Osteoblast (primary cell): ENCODE results near the gene ADAM19. TPM values are rescaled to one million over a fixed set of nuclear protein-coding genes. Genes with fewer than 3 reads are reported as not detected.
A peak's percentile ranks its signal among the peaks of the same experiment; 100 is the strongest.

Source experiments
- DNase-seq: peaks from one replicate; pipeline ENCODE4 v3.0.0; 2011; ENCODE audit warnings: low spot score, mixed read lengths; ENCODE audit not compliant: insufficient read length; ENCODE audit errors: missing footprints
- H2AFZ ChIP-seq: 2 replicates; pipeline ENCODE4 v1.6.0; 2011; ENCODE audit warnings: mild to moderate bottlenecking, low read length
- H3K27ac ChIP-seq: 2 replicates; pipeline ENCODE4 v1.5.1; 2011; ENCODE audit warnings: mild to moderate bottlenecking, low read depth, low read length, moderate library complexity
- H3K27me3 ChIP-seq: 2 replicates; pipeline ENCODE4 v1.6.0; 2012; ENCODE audit warnings: mild to moderate bottlenecking, control low read depth, inconsistent platforms, low read length, moderate library complexity; ENCODE audit not compliant: insufficient read depth
- H3K36me3 ChIP-seq: 2 replicates; pipeline ENCODE4 v1.5.1; 2011; ENCODE audit warnings: mild to moderate bottlenecking, low read length, control low read depth, moderate library complexity; ENCODE audit not compliant: insufficient read depth
- H3K4me1 ChIP-seq: 2 replicates; pipeline ENCODE4 v1.5.1; 2011; ENCODE audit warnings: mild to moderate bottlenecking, low read length, control low read depth, moderate library complexity; ENCODE audit not compliant: insufficient read depth
- H3K4me2 ChIP-seq: 2 replicates; pipeline ENCODE4 v1.6.0; 2011; ENCODE audit warnings: mild to moderate bottlenecking, low read length; ENCODE audit not compliant: insufficient read depth
- H3K4me3 ChIP-seq: fragments of 200-600 bp; sonication (generic); 3 replicates; pipeline ENCODE4 v1.5.1; 2012; ENCODE audit warnings: mild to moderate bottlenecking, low read length, inconsistent platforms; ENCODE audit not compliant: insufficient read depth
- H3K79me2 ChIP-seq: 2 replicates; pipeline ENCODE4 v1.6.0; 2012; ENCODE audit warnings: mild to moderate bottlenecking, low read length, control low read depth, inconsistent platforms; ENCODE audit not compliant: insufficient read depth
- H3K9me3 ChIP-seq: 2 replicates; pipeline ENCODE4 v1.5.1; 2011; ENCODE audit warnings: low read depth, low read length, control low read depth
- H4K20me1 ChIP-seq: 2 replicates; pipeline ENCODE4 v1.6.0; 2012; ENCODE audit warnings: mild to moderate bottlenecking, low read length, control low read depth; ENCODE audit not compliant: insufficient read depth
- total RNA-seq: library from RNA; depleted of rRNA; stranded (reverse); fragments of >200 nt; gene quantifications from 2 replicates; pipeline ENCODE4 v1.2.3, GENCODE V29; 2012
- TF ChIP-seq, protein P1 (sequence below): IDR thresholded peaks from 2 replicates; pipeline ENCODE4 v1.5.1; 2011; ENCODE audit warnings: mild to moderate bottlenecking, low read depth, low read length, moderate library complexity; ENCODE audit errors: extremely low read depth

ADAM19 gene
- total RNA-seq, 1 donor = 14.5 TPM

DNA sequence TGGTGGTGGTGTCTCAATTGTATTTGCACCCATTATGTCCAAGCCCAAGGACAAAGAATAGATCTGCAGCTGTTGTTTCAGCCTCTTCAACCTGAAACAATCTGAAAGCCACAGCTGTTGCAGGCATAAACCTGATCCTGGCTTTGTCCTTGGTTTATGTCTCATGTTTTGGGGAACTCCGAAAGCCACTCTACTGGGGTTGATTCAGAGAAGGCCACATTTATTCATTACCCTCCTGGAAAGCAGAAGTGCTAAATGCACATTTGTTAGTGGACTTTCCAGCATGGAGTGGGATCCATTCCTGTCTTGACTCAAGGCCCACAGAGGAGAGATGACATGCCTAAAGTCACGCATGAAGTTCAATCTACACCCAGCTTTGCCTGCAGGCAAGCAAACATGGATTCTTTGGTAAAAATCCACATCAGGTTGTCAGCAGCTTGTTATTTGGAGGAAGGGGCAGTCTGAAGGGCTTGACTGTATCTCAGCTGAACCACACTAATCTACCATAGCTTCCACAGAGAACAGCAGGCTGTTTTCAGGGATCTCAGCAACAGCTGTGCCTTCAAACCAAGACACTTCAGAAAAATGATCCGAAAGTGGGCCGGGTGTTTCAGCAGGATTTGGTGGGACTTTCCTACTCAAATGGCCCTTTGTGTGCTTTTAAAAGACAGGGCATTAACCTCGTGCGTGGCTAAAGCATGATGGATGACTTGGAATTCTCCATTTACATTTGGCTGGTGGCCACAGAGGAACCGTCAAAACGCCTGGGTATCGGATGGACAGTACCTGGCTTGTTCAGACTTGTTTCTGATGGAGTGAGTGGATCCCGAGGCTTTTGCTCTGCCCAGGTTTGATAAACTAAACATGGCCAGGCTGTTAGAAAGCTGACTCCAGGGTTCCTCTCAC is 36.2 kb upstream of the ADAM19 start:
- no peak for DNase-seq

DNA sequence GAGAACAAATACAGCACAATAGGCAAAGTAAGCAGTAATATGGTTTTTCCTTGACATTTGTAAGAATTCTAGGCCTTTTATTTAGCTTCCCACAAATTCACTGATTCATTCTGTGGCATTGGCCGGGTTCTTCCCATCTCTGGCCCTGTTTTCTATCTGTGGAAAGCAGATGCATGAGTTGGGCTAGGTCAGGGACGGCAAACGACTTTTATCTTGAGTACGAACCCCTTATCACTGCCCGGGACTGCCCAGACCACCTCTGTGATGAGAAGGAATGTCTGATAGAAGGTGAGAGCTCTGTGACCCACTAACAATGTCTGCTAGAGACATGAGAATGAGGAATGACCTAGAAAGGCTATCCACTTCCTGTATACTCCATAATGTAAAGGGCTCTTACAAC is 35.4 kb upstream of the ADAM19 start:
- Histone ChIP-seq H3K79me2 (no peaks in the 10 kb centered on the region), H3K9me3 (no peaks in the 10 kb centered on the region), H3K36me3 (no peaks in the 10 kb centered on the region), H2AFZ (peak overlapping the region; percentile 35), H4K20me1 (no peaks in the 10 kb centered on the region), H3K27me3 (no peaks in the 10 kb centered on the region), H3K27ac (no peak overlapping the region), H3K4me1 (peaks cover 12% of the 10 kb centered on the region), H3K4me3 (no peak overlapping the region), H3K4me2 (no peak overlapping the region)
- no peak for DNase-seq
- TF ChIP-seq, protein P1, sequence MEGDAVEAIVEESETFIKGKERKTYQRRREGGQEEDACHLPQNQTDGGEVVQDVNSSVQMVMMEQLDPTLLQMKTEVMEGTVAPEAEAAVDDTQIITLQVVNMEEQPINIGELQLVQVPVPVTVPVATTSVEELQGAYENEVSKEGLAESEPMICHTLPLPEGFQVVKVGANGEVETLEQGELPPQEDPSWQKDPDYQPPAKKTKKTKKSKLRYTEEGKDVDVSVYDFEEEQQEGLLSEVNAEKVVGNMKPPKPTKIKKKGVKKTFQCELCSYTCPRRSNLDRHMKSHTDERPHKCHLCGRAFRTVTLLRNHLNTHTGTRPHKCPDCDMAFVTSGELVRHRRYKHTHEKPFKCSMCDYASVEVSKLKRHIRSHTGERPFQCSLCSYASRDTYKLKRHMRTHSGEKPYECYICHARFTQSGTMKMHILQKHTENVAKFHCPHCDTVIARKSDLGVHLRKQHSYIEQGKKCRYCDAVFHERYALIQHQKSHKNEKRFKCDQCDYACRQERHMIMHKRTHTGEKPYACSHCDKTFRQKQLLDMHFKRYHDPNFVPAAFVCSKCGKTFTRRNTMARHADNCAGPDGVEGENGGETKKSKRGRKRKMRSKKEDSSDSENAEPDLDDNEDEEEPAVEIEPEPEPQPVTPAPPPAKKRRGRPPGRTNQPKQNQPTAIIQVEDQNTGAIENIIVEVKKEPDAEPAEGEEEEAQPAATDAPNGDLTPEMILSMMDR = no peak

More for the DNA sequence above, 36.2 kb upstream of the ADAM19 start:
- TF ChIP-seq, protein P1 = no peak
- H3K36me3 ChIP-seq = no peaks in the 10 kb centered on the region
- H3K27ac ChIP-seq = no peak overlapping the region
- H3K4me3 ChIP-seq = no peak overlapping the region
- peaks cover 12% of the 10 kb centered on the region for H3K4me1 ChIP-seq
- H3K4me2 ChIP-seq = no peak overlapping the region
- H4K20me1 ChIP-seq = no peaks in the 10 kb centered on the region
- no peaks in the 10 kb centered on the region for H3K79me2 ChIP-seq
- H2AFZ ChIP-seq = peak overlapping the region; percentile 4
- no peaks in the 10 kb centered on the region for H3K9me3 ChIP-seq
- H3K27me3 ChIP-seq = no peaks in the 10 kb centered on the region

DNA sequence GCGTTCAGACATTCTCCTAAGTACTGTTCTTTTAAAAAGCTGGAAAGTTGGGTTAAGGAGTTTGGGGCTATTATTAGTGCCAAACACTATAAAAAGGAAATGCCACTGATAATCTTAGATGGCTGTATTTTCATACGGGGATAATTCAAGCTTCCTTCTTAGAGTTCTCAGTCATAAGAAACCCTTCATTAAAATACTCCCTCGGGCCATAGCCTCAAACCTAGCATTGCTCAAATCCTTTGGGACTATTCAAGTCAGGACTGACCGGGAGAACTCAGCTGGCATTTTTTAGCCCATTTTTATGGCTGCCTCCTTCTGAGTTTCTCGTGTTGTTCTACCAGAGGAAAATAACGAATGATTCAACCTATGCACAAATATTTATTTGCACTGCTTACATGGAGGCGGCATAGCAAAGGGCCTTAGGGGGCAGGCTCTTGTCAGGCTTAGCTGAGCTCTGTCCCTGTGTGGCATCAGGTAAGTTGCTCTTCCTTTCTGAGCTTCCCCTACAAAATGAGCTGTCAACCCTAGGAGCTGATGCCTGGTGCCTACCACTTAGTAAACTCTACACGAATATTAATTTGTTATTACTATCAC is 33.5 kb upstream of the ADAM19 start:
- Histone ChIP-seq H2AFZ (peak overlapping the region; percentile 64), H3K79me2 (no peaks in the 10 kb centered on the region), H3K27me3 (no peaks in the 10 kb centered on the region), H3K9me3 (no peaks in the 10 kb centered on the region), H4K20me1 (no peaks in the 10 kb centered on the region), H3K4me1 (peaks cover 17% of the 10 kb centered on the region), H3K4me2 (no peak overlapping the region), H3K36me3 (no peaks in the 10 kb centered on the region), H3K4me3 (no peak overlapping the region), H3K27ac (no peak overlapping the region)
- TF ChIP-seq, protein P1 = no peak
- DNase-seq = peak; percentile 22

DNA sequence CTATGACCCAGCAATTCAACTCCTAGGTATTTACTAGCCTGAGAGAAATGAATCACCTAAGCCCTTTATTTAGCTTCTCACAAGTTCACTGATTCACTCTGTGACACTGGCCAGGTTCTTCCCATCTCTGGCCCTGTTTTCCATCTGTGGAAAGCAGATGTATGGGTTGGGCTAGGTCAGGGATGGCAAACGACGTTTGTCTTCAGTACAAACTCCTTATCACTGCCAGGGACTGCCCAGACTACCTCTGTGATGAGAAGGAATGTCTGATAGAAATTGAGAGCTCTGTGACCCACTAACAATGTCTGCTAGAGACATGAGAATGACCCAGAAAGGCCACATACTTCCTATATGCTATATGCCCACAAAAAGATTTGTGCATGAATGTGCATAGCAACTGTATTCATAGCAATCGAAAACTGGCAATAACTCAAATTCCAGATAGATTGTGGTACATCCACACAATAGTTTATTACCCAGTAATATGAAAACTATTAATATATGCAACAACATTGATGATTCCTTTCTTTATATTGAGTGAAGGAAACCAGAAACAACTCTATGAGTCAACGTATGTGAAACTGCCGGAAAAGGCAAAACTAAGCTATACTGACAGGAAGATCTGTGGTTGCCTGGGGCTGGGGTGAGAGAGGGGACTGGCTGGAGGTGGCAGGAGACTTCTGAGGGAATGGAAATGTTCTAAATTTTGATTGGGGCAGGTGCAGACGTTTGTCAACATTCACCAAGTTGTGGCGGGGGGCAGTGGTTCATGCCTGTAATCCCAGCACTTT is 32.0 kb upstream of the ADAM19 start:
- no peaks in the 10 kb centered on the region for H3K9me3 ChIP-seq
- peak overlapping the region; percentile 42 for H2AFZ ChIP-seq
- no peaks in the 10 kb centered on the region for H3K36me3 ChIP-seq
- H3K4me3 ChIP-seq = no peak overlapping the region
- TF ChIP-seq, protein P1 = no peak
- H3K4me1 ChIP-seq = peaks cover 30% of the 10 kb centered on the region
- H3K79me2 ChIP-seq = no peaks in the 10 kb centered on the region
- H3K4me2 ChIP-seq = no peak overlapping the region
- no peak for DNase-seq
- no peaks in the 10 kb centered on the region for H4K20me1 ChIP-seq
- H3K27ac ChIP-seq = peak overlapping the region; percentile 82
- no peaks in the 10 kb centered on the region for H3K27me3 ChIP-seq
